ENCODE measurements around the gene CD8A. TPM values are rescaled to one million over a fixed set of nuclear protein-coding genes. Genes with fewer than 3 reads are reported as not detected.
"Not testable (repeated sequence)": the region's sequence is repeated elsewhere in the genome, so short reads cannot be mapped to it uniquely, and the experiment has no call there.

The CD8A gene
- 0.10 TPM for polyA plus RNA-seq (ENCODE audit: insufficient read length)

DNA sequence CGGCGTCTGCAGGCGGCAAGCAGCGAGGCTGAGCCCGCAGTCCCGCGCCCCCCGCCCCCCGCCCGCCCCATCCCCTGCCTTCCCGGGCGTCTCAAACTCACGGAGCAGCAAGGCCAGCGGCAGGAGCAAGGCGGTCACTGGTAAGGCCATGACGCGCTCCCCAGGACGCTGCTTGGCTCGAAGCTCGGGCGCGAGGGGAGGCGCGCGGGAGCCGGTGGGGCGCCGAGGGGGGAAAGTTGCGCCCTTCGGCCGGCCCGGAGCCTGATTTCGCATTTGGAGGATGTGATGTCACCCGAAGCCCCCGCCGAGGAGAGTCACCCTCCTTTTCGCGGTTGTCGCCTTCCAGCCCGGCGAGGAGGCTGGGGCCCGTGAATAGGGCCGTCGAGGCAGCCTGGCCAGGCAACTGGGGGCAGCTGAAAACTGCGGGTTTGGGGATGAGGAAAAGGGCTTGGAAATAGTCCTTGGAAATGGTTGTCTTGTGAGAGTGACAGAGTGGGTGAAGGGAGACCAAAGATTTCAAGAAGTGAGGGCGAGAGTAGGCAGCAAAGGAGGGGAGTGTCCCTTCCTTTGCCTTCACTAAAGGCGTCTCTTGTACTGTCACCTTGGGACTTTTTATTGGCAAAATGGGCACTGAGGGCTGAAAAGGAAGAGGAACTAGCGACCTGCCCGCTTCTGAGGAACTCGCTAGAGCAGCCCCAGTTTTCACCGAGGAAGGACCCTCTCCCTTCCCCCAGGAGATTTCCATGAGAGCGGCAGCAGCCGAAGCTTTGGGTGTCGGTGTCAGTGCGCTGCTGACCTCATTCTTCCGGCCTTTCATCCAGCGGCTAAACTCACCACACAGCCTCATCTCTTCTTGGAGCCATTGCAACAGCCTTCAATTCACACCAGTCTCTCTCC lies at the start of gene CD8A:
Gene CD8A (minus strand): TSS at position 238 of the 897 bp plus-strand sequence. CDS start 88 bp downstream, at position 150.
- DNase-seq = no peak

GRCh38 chr2:86839871-86840548 lies 49.3 kb upstream of the CD8A start:
- not testable (repeated sequence) for DNase-seq

DNA sequence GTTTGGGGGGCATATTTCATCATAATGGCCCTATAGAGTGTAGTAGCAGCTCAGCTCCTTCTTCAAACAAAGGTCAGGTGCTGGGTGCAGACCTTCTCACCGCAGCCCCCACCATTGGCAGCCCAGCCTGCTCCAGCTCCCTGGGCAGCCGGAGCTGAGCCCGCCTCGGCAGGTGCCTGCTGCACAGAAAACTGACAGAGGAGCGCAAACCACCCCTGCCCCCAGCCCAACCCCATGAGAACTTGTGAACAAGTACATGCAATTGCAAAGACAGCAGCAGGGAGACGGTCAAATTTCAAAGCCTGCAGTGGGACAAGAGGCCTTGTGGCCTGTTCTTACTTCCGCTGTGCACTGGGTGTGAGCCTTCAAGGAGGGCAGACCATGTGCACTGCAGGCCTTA lies 48.7 kb upstream of the CD8A start:
- DNase-seq = not testable (repeated sequence)

DNA sequence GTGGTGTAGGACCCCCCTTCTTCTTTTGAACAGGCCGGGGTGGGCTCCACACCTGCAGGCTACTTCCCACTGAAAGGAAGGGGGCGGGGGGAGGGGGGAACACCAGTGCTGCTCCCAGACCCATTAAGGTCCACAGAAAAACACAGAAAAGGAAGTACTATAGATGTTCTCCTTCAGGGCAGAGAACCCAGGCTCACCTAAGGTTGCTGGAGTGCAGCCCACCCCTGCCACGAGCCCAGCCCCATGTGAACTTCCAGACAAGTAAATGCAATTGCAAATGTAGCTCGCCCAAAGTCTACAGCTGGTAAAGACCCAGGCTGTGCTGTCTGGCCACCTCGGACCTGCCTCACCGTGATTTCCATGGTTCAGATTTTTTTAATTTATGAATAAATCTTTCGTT lies 47.0 kb upstream of the CD8A start:
- peak; percentile 7 for DNase-seq

GRCh38 chr2:86836915-86837695 lies 46.4 kb upstream of the CD8A start:
- peak; percentile 82 for DNase-seq

GRCh38 chr2:86835548-86835889 lies 44.8 kb upstream of the CD8A start:
- not testable (repeated sequence) for DNase-seq

GRCh38 chr2:86833315-86833714 lies 42.6 kb upstream of the CD8A start:
- DNase-seq = no peak

DNA sequence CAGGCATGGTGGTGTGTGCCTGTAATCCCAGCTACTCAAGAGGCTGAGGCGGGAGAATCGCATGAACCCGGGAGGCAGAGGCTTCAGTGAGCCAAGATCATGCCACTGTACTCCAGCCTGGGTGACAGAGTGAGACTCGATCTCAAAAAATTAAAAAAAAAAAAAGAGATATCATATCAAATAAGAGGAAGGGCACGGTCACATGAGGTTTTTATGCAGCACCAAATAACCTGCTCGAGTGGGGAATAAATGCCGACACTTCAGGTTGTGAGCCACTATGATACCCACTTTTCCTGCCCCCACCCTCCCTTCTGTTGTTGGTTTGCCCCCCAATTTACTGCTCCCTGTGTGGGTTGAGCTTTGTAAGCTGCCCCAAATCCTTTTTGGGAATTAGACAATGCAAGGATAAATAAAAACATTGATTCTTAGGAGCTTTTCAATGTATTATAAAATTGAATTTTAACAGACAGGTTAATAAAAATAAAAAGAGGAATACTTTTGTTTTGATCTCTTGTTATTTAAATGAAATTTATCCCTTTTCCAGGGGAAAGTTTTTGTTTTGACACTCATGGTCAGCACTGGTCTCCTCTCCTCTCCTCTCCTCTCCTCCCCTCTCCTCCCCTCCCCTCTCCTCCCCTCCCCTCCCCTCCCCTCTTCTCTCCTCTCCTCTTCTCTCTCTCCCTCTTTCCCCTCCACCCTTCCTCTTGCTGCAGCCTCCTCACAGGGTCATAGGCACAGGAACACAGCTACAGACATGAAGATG lies 41.8 kb upstream of the CD8A start:
- DNase-seq = no peak

GRCh38 chr2:86831537-86831936 lies 40.8 kb upstream of the CD8A start:
- DNase-seq = no peak

DNA sequence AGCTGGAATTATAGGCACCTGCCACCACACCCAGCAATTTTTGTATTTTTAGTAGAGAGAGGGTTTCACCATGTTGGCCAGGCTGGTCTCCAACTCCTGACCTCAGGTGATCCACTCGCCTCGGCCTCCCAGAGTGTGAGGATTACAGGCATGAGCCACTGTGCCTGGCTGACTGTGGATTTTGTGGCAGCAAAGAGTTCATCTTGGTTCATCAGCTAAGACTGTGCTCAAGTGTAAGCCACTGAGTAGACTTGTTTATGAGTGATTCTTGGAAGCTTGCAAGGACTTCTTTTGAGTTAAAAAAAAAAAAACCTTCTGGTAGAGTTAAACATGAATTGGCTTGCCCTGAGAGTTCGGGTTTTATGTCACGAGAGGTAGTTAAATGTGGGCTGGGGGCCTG lies 36.2 kb upstream of the CD8A start:
- no peak for DNase-seq

DNA sequence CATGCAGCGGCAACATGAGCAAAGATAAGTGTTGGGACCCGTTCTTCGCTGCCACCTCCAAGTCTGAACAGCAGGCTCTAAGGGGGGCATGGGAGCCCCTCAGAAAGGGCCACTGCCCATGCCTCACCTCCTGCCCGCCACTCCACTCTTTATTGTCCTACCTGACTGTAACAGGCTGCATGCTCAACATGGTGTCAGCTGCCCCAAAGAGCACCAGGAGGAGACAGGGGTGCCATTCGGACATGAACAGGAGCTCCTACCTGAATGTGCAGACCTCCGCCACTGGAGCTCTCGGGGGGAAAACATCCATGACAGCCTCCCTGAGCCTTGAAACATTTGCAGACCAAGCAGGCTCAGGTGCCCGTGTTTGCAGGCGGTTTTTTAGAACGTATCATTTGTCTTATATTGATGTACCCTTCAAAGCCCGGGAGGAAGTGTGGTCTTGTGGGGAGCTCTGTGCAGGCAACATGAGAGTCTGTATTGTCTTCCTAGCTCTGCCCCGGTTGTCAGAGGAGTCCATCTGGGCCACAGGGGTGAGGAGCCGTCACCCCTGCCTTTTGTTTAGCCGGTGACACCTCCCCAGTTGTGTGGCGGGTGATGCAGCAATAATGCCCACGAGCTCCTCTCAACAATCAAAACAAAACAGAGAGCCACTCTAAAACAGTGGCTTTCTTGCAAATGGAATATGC lies 35.1 kb upstream of the CD8A start:
- DNase-seq = no peak

- no peak for DNase-seq
These were observed 34.5 kb upstream of the CD8A start for GRCh38 chr2:86825036-86825692.

- no peak for DNase-seq
These were observed 32.1 kb upstream of the CD8A start for GRCh38 chr2:86822668-86823345.

DNA sequence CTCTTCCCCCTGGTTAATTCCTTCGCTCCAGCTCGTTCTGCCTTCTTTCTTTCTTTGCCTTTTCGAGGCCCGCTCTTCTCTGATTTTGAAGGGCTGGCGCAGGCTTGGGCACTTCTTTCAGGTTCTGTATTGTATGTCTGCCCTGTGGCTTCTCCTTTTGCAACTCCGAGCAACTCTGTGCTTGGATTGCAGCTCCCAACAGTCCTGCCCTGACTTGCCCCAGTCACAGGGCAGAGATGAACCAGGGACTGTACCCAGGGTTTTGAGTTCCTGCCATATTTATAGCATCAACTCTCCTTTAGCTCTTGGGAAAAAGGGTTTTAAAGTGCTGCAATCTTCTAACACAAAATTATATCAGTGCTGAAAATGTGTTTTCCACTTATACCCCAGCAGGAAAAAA lies 31.1 kb upstream of the CD8A start:
- DNase-seq = no peak

GRCh38 chr2:86821306-86821705 lies 30.6 kb upstream of the CD8A start:
- no peak for DNase-seq

GRCh38 chr2:86818957-86819356 lies 28.2 kb upstream of the CD8A start:
- no peak for DNase-seq

- no peak for DNase-seq
These were observed 27.5 kb upstream of the CD8A start for GRCh38 chr2:86818114-86818801.

DNA sequence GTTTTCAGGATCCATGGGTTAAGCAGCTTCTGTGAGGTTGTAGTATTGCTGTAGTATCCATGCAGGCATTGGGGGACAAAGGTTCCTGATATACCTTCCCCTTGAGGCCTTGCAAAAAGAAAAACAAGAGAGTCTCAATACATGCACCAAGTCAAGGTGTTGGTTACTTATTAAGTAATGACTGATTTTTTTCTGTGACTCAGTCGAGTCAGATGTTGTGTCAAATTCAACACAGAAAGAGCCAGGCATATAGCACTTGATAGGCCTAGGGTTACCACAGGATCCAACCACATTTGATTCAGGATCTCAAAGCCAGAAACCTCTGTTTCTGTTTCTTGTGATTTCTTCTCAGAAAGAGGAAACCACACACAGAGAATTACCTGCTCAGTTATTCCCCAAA lies 24.9 kb upstream of the CD8A start:
- no peak for DNase-seq

DNA sequence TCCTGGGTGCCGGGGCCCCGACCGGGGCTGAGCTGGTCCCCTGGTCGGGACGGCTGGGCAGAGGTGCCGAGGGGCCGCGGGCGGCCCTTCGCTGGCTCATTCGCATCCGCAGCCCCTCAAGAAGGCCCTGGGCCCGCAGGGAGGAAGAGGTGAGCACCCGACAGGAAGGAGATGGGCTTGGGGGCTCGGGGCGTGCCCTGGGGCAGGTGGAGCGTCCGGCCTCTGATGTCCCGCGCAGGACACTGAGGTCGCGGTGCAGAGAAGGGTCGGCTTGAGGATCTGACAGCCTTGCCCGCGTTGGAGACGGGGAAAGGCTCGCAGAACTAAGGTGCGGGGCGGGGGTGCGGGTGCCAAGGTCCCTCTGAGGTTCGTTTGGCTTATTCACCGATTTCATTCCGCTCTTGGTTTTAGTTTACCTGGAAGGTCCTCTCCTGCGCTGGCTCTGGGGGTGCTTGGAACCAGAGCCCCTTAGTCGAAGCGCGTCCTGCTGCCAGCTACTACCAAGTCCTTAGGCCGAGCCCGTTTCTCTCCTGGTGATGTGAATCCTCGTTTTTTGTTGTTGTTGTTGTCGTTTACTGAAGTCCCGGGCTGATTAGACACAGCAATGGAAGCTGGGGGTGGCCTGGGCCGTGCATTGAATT lies 18.9 kb upstream of the CD8A start:
- DNase-seq = no peak

Data from hindlimb muscle (tissue), 1 donor.